ENCODE results near the gene REV3L. TPM values are rescaled to one million over a fixed set of nuclear protein-coding genes. Genes with fewer than 3 reads are reported as not detected.

The REV3L gene
- total RNA-seq, 1 experiment from 2014 or later = 5.3 TPM

GRCh38 chr6:111524252-111524651 is 41.2 kb upstream of the REV3L start:
- H3K23me2 ChIP-seq (ENCODE audit: insufficient read length, low read depth, low read length, poor library complexity, severe bottlenecking) = no peaks in the 10 kb centered on the region
- no peaks in the 10 kb centered on the region for H3K79me1 ChIP-seq (ENCODE audit: insufficient read depth, low read depth, low read length, poor library complexity, severe bottlenecking)
- H3K18ac ChIP-seq (ENCODE audit: insufficient read length, low read depth, low read length) = no peak overlapping the region
- H3K27ac ChIP-seq (ENCODE audit: insufficient read length, low read depth, low read length) = no peak overlapping the region
- H3K4me1 Mint-ChIP-seq = peaks cover 22 to 32% of the 10 kb centered on the region in 2 experiments
- no peak overlapping the region for H3T11ph ChIP-seq (ENCODE audit: low read length)
- no peak overlapping the region for H3K4me3 Mint-ChIP-seq
- peaks cover 5% of the 10 kb centered on the region; the same call in 1 of the 2 replicates for H3K4me1 ChIP-seq (ENCODE audit: insufficient read depth, low read length)
- WGBS (ENCODE audit: extremely low coverage, insufficient read length, low lambda C conversion rate) = no CpG with 5 or more reads among the region's 4 CpGs
- no peaks in the 10 kb centered on the region for H3K79me2 ChIP-seq (ENCODE audit: insufficient read depth, low read length)
- H3K27me3 ChIP-seq (ENCODE audit: insufficient read depth, low read length) = no peaks in the 10 kb centered on the region
- no peaks in the 10 kb centered on the region; a peak in 2 of 7 replicates for H3K36me3 Mint-ChIP-seq (ENCODE audit: insufficient read depth in 1 of 3, low read depth in 3 of 3)
- H3K4me2 ChIP-seq (ENCODE audit: insufficient read depth, insufficient read length, low read length) = no peak overlapping the region
- H2BK5ac ChIP-seq (ENCODE audit: insufficient read length, low read length) = no peak overlapping the region
- no peak overlapping the region for H2BK20ac ChIP-seq (ENCODE audit: low read depth, low read length, poor library complexity, severe bottlenecking)
- H3K9me3 Mint-ChIP-seq = peaks cover 0 to 3% of the 10 kb centered on the region in 2 experiments; a peak in 1 of 5 replicates
- no peak overlapping the region for H4K91ac ChIP-seq (ENCODE audit: insufficient read length, low read depth, low read length)
- H2BK15ac ChIP-seq (ENCODE audit: low read depth, low read length) = no peak overlapping the region
- H3K23ac ChIP-seq (ENCODE audit: insufficient read length, low read depth, low read length) = no peak overlapping the region
- H4K20me1 ChIP-seq (ENCODE audit: control insufficient read depth, insufficient read depth, insufficient read length) = no peaks in the 10 kb centered on the region
- H3K27ac Mint-ChIP-seq = no peak overlapping the region
- no peak overlapping the region for H4K8ac ChIP-seq (replicated peaks; ENCODE audit: insufficient read length, low read depth, low read length)
- no peak overlapping the region for H2AK5ac ChIP-seq (ENCODE audit: insufficient read length, low read length)
- no peak for DNase-seq
- H3K4ac ChIP-seq (ENCODE audit: low read depth, low read length) = no peak overlapping the region
- no peak overlapping the region for H2AFZ ChIP-seq (ENCODE audit: low read length)
- H4K5ac ChIP-seq (ENCODE audit: insufficient read length, low read depth, low read length) = no peak overlapping the region
- H2BK120ac ChIP-seq (ENCODE audit: low read depth, low read length, poor library complexity, severe bottlenecking) = no peak overlapping the region
- no peaks in the 10 kb centered on the region for H3K27me3 Mint-ChIP-seq (ENCODE audit: low read depth)
- TF ChIP-seq CTCF (conservative IDR thresholded peaks at IDR 0.05) = no peak
- no peak overlapping the region for H2BK12ac ChIP-seq (ENCODE audit: insufficient read length, low read depth, low read length)
- H3K9ac ChIP-seq (ENCODE audit: extremely low read depth, insufficient read length, low read length) = no peak overlapping the region
- no peak overlapping the region for H3K56ac ChIP-seq (ENCODE audit: insufficient read length, low read depth, low read length)
- no peak overlapping the region for H3K14ac ChIP-seq (ENCODE audit: insufficient read depth, low read length)
- H3K9me3 ChIP-seq (ENCODE audit: control insufficient read depth, low read depth, low read length) = no peaks in the 10 kb centered on the region

Data from H9 (cell line).